Colonic mucosa (tissue), 4 donors: ENCODE results near the gene NKAIN1. TPM values are rescaled to one million over a fixed set of nuclear protein-coding genes. Genes with fewer than 3 reads are reported as not detected.
A peak's percentile ranks its signal among the peaks of the same experiment; 100 is the strongest.
"Not testable (repeated sequence)": the region's sequence is repeated elsewhere in the genome, so short reads cannot be mapped to it uniquely, and the experiment has no call there.

Source experiments
- DNase-seq: peaks from one replicate; pipeline ENCODE4 v3.0.0-alpha.2; 2020
- H3K27ac ChIP-seq: fragments of 200-600 bp; one replicate; pipeline ENCODE4 v1.8.0; 2021
- H3K27me3 ChIP-seq: fragments of 200-600 bp; one replicate; pipeline ENCODE4 v1.8.0; 2021
- H3K36me3 ChIP-seq: fragments of 200-600 bp; one replicate; pipeline ENCODE4 v1.8.0; 2021
- H3K4me1 ChIP-seq: fragments of 200-600 bp; one replicate; pipeline ENCODE4 v1.8.0; 2021; ENCODE audit warnings: mild to moderate bottlenecking
- H3K4me3 ChIP-seq: fragments of 200-600 bp; one replicate; pipeline ENCODE4 v1.8.0; 2021
- H3K9ac ChIP-seq, 2 donors: one replicate each; pipeline ENCODE4 v1.7.0; 2013; ENCODE audit warnings: control low read depth in 2 of 2, low read depth in 2 of 2, low read length in 2 of 2
- H3K9me3 ChIP-seq: fragments of 200-600 bp; one replicate; pipeline ENCODE4 v1.8.0; 2021
- intact Hi-C: fragments of 100-400 bp; cut with DNase I; formaldehyde crosslinking; loops from one replicate; pipeline ENCODE4 v1.14.1; 2022
- total RNA-seq, 2 donors: library from RNA; stranded (reverse); fragmentation: NEBNext Ultra II Directional in 1 of 2; extraction: Animal tissue kit (Norgen Biotek cat#: 25700) in 1 of 2; gene quantifications; one replicate each; pipeline ENCODE4 v1.2.1, GENCODE V29; 2021
- TF ChIP-seq, protein P1 (sequence below): fragments of 200-600 bp; IDR thresholded peaks from one replicate; pipeline ENCODE4 v1.8.0; 2022; ENCODE audit warnings: antibody characterized with exemption, mild to moderate bottlenecking
- donor health status: healthy.
- donor health status: DM: no; HTN: no; CAD: no.
- donor health status: DM: no; HTN: no; CAD: no.

The NKAIN1 gene
- total RNA-seq, 2 donors from 2014 or later, result 0.20 TPM; not detected in 1

DNA sequence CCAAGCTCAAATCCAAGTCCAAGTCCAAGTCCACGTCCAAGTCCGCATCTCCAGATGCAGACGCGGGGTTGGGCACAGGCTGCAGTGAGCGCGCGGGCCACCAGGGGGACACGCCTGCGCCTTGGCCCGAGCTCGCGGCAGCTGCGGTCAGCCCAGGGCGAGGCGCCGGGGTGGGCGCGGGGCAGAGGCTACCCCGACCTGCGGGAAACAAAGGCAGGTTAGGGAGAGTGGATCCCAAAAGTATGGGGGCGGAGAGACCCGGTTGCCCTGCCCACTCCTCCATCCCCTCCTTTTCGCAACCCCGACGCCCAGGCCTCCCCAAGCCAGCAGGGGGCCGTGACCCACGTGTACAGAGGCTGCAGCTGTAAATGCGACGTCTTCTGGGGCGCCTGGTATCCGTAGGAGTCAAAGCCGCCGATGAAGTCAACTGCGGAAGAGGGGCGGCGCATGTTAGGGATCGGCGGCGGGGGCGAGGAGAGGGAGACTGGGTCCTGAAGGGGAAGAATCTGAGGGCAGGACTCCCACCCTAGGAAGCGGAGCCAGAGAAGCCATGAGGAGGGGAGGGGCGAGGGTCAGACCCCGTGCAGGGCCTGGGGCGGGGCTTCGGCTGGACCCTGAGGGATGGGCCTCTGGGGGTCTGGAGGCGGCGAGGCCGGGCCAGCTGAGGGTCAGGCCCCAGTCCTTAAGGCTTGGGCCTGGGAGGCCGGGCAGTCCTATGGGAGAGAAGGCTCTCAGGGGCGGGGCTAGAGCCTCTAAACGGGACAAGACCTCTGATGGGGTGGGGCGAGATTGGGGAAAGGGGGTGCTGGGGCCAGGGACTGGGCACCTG is 58.0 kb downstream of the NKAIN1 start:
- DNase-seq, result peak; percentile 66
- Histone ChIP-seq H3K27me3 (no peaks in the 10 kb centered on the region), H3K4me3 (no peak overlapping the region), H3K4me1 (no peaks in the 10 kb centered on the region), H3K9ac (no peak overlapping the region), H3K36me3 (no peaks in the 10 kb centered on the region), H3K9me3 (no peaks in the 10 kb centered on the region), H3K27ac (no peak overlapping the region)
- TF ChIP-seq, protein P1, sequence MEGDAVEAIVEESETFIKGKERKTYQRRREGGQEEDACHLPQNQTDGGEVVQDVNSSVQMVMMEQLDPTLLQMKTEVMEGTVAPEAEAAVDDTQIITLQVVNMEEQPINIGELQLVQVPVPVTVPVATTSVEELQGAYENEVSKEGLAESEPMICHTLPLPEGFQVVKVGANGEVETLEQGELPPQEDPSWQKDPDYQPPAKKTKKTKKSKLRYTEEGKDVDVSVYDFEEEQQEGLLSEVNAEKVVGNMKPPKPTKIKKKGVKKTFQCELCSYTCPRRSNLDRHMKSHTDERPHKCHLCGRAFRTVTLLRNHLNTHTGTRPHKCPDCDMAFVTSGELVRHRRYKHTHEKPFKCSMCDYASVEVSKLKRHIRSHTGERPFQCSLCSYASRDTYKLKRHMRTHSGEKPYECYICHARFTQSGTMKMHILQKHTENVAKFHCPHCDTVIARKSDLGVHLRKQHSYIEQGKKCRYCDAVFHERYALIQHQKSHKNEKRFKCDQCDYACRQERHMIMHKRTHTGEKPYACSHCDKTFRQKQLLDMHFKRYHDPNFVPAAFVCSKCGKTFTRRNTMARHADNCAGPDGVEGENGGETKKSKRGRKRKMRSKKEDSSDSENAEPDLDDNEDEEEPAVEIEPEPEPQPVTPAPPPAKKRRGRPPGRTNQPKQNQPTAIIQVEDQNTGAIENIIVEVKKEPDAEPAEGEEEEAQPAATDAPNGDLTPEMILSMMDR, result peak; percentile 81
- intact Hi-C loops, result loop anchor here (5.0 to 10.0 kb wide), 2 partner anchors 241 to 363 kb away; no protein-coding TSS in a partner anchor

DNA sequence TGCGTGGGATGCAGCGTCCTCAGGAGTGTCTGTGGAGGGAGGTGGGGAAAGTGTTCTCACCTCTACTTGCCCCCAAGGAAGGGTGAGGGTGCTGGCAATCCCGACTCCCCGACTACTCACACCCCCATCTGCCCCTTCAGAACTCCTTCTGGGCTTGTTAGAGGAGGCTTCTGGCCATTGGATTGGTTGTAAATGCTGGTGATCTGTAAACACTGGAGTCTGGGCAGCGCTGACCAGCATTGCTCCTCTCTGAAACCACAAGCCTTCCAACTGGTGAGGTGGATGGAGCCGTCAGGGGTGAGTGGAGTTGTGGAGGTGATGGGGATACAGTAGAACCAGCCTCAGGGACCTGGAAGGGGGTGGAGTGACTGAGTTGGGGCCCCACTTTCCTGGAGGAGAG is 59.3 kb downstream of the NKAIN1 start:
- TF ChIP-seq, protein P1, result no peak
- Histone ChIP-seq H3K36me3 (no peaks in the 10 kb centered on the region), H3K9me3 (no peaks in the 10 kb centered on the region), H3K27ac (no peak overlapping the region), H3K4me1 (no peaks in the 10 kb centered on the region), H3K27me3 (no peaks in the 10 kb centered on the region), H3K4me3 (no peak overlapping the region), H3K9ac (no peak overlapping the region)
- no peak for DNase-seq
- intact Hi-C loops, result loop anchor here (5.0 to 10.0 kb wide), 2 partner anchors 242 to 364 kb away; no protein-coding TSS in a partner anchor

DNA sequence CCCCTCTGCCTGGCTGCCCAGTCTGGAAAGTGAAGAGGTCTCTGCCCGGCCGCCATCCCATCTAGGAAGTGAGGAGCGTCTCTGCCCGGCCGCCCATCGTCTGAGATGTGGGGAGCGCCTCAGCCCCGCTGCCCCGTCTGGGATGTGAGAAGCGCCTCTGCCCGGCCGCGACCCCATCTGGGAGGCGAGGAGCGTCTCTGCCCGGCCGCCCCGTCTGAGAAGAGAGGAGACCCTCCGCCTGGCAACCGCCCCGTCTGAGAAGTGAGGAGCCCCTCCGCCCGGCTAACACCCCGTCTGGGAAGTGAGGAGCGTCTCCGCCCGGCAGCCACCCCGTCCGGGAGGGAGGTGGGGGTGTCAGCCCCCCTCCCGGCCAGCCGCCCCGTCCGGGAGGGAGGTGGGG is 63.4 kb downstream of the NKAIN1 start:
- H3K9ac ChIP-seq, H3K4me1 ChIP-seq, H3K9me3 ChIP-seq, H3K27ac ChIP-seq, intact Hi-C loops, DNase-seq, H3K27me3 ChIP-seq, H3K4me3 ChIP-seq, H3K36me3 ChIP-seq: not testable (repeated sequence)

DNA sequence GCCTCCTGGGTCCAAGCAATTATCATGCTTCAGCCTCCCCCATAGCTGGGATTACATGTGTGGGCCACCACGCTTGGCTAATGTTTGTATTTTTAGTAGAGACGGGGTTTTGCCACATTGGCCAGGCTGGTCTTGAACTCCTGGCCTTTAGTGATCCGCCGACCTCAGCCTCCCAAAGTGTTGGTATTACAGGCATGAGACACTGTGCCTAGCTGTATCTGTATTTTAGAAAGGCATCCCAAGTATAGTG is 69.3 kb downstream of the NKAIN1 start:
- no peaks in the 10 kb centered on the region for H3K36me3 ChIP-seq
- H3K9me3 ChIP-seq, result no peaks in the 10 kb centered on the region
- DNase-seq, result no peak
- H3K27ac ChIP-seq, result peak overlapping the region; percentile 55
- no peaks in the 10 kb centered on the region for H3K27me3 ChIP-seq
- intact Hi-C loops, result no loop called here
- TF ChIP-seq, protein P1, result no peak
- no peak overlapping the region for H3K4me3 ChIP-seq
- no peak overlapping the region for H3K9ac ChIP-seq
- no peaks in the 10 kb centered on the region for H3K4me1 ChIP-seq

DNA sequence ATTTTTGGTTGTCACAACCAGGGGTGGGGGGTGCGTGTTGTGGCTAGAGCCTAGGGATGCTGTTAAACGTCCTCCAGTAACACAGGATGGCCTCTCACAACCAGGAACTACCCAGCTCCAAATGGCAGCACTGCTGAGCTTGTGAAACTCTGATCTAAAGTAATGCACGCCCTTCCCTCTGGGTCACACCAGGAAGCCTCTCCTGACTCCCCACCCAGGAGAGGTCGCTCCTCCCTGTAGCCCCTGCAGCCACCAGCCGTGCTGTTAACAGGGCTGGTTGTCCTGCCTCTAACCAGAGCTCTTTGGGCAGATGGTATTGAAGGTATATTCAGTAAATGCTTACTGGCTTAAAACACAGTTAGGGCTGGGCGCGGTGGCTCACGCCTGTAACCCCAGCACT is 73.2 kb downstream of the NKAIN1 start:
- intact Hi-C loops, result no loop called here
- Histone ChIP-seq H3K27ac (no peak overlapping the region), H3K9ac (no peak overlapping the region), H3K27me3 (no peaks in the 10 kb centered on the region), H3K9me3 (no peaks in the 10 kb centered on the region), H3K4me3 (no peak overlapping the region), H3K36me3 (no peaks in the 10 kb centered on the region), H3K4me1 (no peaks in the 10 kb centered on the region)
- no peak for DNase-seq
- TF ChIP-seq, protein P1, result no peak

DNA sequence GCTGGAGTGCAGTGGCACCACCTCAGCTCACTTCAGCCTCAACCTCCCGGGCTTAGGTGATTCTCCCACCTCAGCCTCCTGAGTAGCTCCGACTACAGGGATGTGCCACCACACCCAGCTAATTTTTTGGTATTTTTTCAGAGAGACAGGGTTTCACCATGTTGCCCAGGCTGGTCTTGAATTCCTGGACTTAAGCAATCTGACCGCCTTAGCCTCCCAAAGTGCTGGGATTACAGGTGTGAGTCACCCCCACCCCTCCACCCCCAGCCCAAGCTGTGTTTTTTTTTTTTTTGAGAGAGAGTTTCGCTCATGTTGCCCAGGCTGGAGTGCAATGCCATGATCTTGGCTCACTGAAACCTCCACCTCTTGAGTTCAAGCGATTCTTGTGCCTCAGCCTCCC is 75.4 kb downstream of the NKAIN1 start:
- H3K9me3 ChIP-seq, result no peaks in the 10 kb centered on the region
- intact Hi-C loops, result no loop called here

More for the DNA sequence above, 75.4 kb downstream of the NKAIN1 start:
- H3K27me3 ChIP-seq, result no peaks in the 10 kb centered on the region
- H3K4me3 ChIP-seq, result no peak overlapping the region
- no peaks in the 10 kb centered on the region for H3K36me3 ChIP-seq
- no peak overlapping the region for H3K9ac ChIP-seq
- TF ChIP-seq, protein P1, result no peak
- DNase-seq, result no peak
- H3K4me1 ChIP-seq, result no peaks in the 10 kb centered on the region
- H3K27ac ChIP-seq, result no peak overlapping the region
